Peyer's patch (tissue), 4 donors: ENCODE results near the gene DST.

ENCODE experiments used
- POLR2A ChIP-seq, 2 donors: fragments of 450-650 bp; IDR thresholded peaks; one replicate each; pipeline ENCODE4 v1.5.1; 2017; ENCODE audit warnings: antibody characterized with exemption in 2 of 2, mild to moderate bottlenecking in 2 of 2, moderate library complexity in 2 of 2
- TF ChIP-seq, protein P1 (sequence below), 6 experiments: fragments of 450-650 bp in 4 of 6; fragments of 200-600 bp in 2 of 6; sonication (generic) in 1 of 6; IDR thresholded peaks; one replicate each; pipeline ENCODE4 v1.5.1; 2017 to 2019; ENCODE audit warnings: antibody characterized with exemption in 6 of 6, mild to moderate bottlenecking in 3 of 6, moderate library complexity in 1 of 6

GRCh38 chr6:56527934-56528333, 114.8 kb downstream of the DST start:
- TF ChIP-seq POLR2A (IDR thresholded peaks at IDR 0.05) = no peak
- TF ChIP-seq, protein P1, sequence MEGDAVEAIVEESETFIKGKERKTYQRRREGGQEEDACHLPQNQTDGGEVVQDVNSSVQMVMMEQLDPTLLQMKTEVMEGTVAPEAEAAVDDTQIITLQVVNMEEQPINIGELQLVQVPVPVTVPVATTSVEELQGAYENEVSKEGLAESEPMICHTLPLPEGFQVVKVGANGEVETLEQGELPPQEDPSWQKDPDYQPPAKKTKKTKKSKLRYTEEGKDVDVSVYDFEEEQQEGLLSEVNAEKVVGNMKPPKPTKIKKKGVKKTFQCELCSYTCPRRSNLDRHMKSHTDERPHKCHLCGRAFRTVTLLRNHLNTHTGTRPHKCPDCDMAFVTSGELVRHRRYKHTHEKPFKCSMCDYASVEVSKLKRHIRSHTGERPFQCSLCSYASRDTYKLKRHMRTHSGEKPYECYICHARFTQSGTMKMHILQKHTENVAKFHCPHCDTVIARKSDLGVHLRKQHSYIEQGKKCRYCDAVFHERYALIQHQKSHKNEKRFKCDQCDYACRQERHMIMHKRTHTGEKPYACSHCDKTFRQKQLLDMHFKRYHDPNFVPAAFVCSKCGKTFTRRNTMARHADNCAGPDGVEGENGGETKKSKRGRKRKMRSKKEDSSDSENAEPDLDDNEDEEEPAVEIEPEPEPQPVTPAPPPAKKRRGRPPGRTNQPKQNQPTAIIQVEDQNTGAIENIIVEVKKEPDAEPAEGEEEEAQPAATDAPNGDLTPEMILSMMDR (IDR thresholded peaks at IDR 0.05) = no peak
